SK-N-SH (cell line): ENCODE measurements around the gene CLCN5. TPM values are rescaled to one million over a fixed set of nuclear protein-coding genes. Genes with fewer than 3 reads are reported as not detected.

Experiments
- CTCF ChIA-PET: fragments of 300-600, 350-600 bp; formaldehyde crosslinking; extraction: SDS; loops from one replicate; lab custom pipeline; 2021; lab: Yijun Ruan, JAX
- POLR2A ChIA-PET: fragments of 350-600 bp; sonication (Branson Sonifier 250); formaldehyde crosslinking; extraction: SDS; loops from one replicate; lab custom pipeline; 2020; ENCODE audit warnings: antibody characterized with exemption, inconsistent platforms; lab: Yijun Ruan, JAX
- DNase-seq: peaks from one replicate; pipeline ENCODE4 v3.0.0; 2012
- H2AFZ ChIP-seq: fragments of 200-600 bp; sonication (generic); 2 replicates; pipeline ENCODE4 v1.8.1; 2016; ENCODE audit warnings: antibody characterized with exemption, mild to moderate bottlenecking, low read depth
- H3F3A ChIP-seq: fragments of 200-600 bp; sonication (generic); replicated peaks from 2 replicates; pipeline ENCODE3; 2016; ENCODE audit warnings: antibody characterized with exemption, mild to moderate bottlenecking; ENCODE audit not compliant: insufficient read depth
- H3K27ac ChIP-seq, 2 experiments: fragments of 200-500 bp in 1 of 2; fragments of 200-600 bp in 1 of 2; sonication (Bioruptor generic) in 1 of 2; sonication (generic), shearing (Covaris generic) in 1 of 2; 2 replicates each; pipeline versions ENCODE4 v1.5.1 to v1.6.1; 2014 to 2016; ENCODE audit warnings: low read depth in 2 of 2, inconsistent platforms in 1 of 2, low read length in 1 of 2, mild to moderate bottlenecking in 1 of 2, mixed read lengths in 1 of 2
- H3K27me3 ChIP-seq: fragments of 200-600 bp; sonication (generic), shearing (Covaris generic); 2 replicates; pipeline ENCODE4 v1.6.1; 2016; ENCODE audit warnings: mixed run types; ENCODE audit not compliant: insufficient read depth
- H3K36me3 ChIP-seq, 2 experiments: fragments of 200-500 bp in 1 of 2; fragments of 200-600 bp in 1 of 2; sonication (Bioruptor generic) in 1 of 2; sonication (generic) in 1 of 2; replicated peaks in 1 of 2; 2 replicates each; pipeline versions ENCODE3 to v1.5.1; 2014 to 2016; ENCODE audit warnings: low read length in 1 of 2, mild to moderate bottlenecking in 1 of 2; ENCODE audit not compliant: insufficient read depth in 2 of 2, control insufficient read depth in 1 of 2
- H3K4me1 ChIP-seq, 2 experiments: fragments of 200-500 bp in 1 of 2; fragments of 200-600 bp in 1 of 2; sonication (Bioruptor generic) in 1 of 2; sonication (generic), shearing (Covaris generic) in 1 of 2; 2 replicates each; pipeline versions ENCODE4 v1.5.1 to v1.6.1; 2014 to 2016; ENCODE audit warnings: low read depth in 1 of 2, low read length in 1 of 2, mixed run types in 1 of 2; ENCODE audit not compliant: insufficient read depth in 2 of 2, control insufficient read depth in 1 of 2
- H3K4me2 ChIP-seq: fragments of 200-600 bp; sonication (generic), shearing (Covaris generic); 2 replicates; pipeline ENCODE4 v1.6.1; 2017; ENCODE audit warnings: mixed run types
- H3K4me3 ChIP-seq, 2 experiments: fragments of 200-500 bp in 1 of 2; fragments of 200-600 bp in 1 of 2; sonication (Bioruptor generic) in 1 of 2; sonication (generic), shearing (Covaris generic) in 1 of 2; 2 replicates each; pipeline versions ENCODE4 v1.5.1 to v1.8.1; 2014 to 2016; ENCODE audit warnings: low read depth in 2 of 2, inconsistent platforms in 1 of 2, low read length in 1 of 2, mild to moderate bottlenecking in 1 of 2, mixed read lengths in 1 of 2, moderate library complexity in 1 of 2
- H3K79me2 ChIP-seq: fragments of 200-600 bp; sonication (generic); 2 replicates; pipeline ENCODE4 v1.8.1; 2017; ENCODE audit warnings: mild to moderate bottlenecking; ENCODE audit not compliant: insufficient read depth
- H3K9ac ChIP-seq: fragments of 200-600 bp; sonication (generic); 2 replicates; pipeline ENCODE4 v1.6.1; 2017; ENCODE audit warnings: mixed run types
- H3K9me2 ChIP-seq: fragments of 200-600 bp; sonication (generic); 2 replicates; pipeline ENCODE4 v1.6.1; 2017; ENCODE audit warnings: mixed run types
- H3K9me3 ChIP-seq: fragments of 200-600 bp; sonication (generic); 2 replicates; pipeline ENCODE4 v1.6.1; 2017; ENCODE audit warnings: mixed run types, mild to moderate bottlenecking, moderate library complexity
- H4K20me1 ChIP-seq: fragments of 200-600 bp; sonication (generic); 2 replicates; pipeline ENCODE4 v1.6.1; 2017; ENCODE audit warnings: mild to moderate bottlenecking, mixed run types; ENCODE audit not compliant: insufficient read depth
- FOXJ3 ChIP-seq: sonication (generic); formaldehyde crosslinking; IDR thresholded peaks from 2 replicates; pipeline ENCODE4 v1.5.1; 2020; ENCODE audit warnings: mild to moderate bottlenecking, missing genetic modification reagents
- FOXM1 ChIP-seq: IDR thresholded peaks from 2 replicates; pipeline ENCODE4 v1.4.0; 2012; ENCODE audit warnings: low read depth, mild to moderate bottlenecking
- GABPA ChIP-seq: IDR thresholded peaks from 2 replicates; pipeline ENCODE4 v1.4.0; 2012; ENCODE audit warnings: low read depth, mild to moderate bottlenecking
- JUND ChIP-seq: IDR thresholded peaks from 2 replicates; pipeline ENCODE4 v1.4.0; 2012
- MEF2A ChIP-seq: IDR thresholded peaks from 2 replicates; pipeline ENCODE4 v1.4.0; 2012; ENCODE audit warnings: low read depth, borderline replicate concordance
- RCOR1 ChIP-seq: fragments of 150-350 bp; IDR thresholded peaks from 2 replicates; pipeline ENCODE4 v1.6.1; 2017; ENCODE audit warnings: antibody characterized with exemption, low read length
- RFX5 ChIP-seq: IDR thresholded peaks from 2 replicates; pipeline ENCODE4 v1.6.1; 2012; ENCODE audit warnings: mild to moderate bottlenecking, improper control_type of control experiment, low read length
- SMC3 ChIP-seq: IDR thresholded peaks from 2 replicates; pipeline ENCODE4 v1.6.1; 2012; ENCODE audit warnings: low read depth, low read length, improper control_type of control experiment
- TCF12 ChIP-seq: IDR thresholded peaks from 2 replicates; pipeline ENCODE4 v1.4.0; 2012
- YY1 ChIP-seq: IDR thresholded peaks from 2 replicates; pipeline ENCODE4 v1.4.0; 2012; ENCODE audit warnings: low read depth, mild to moderate bottlenecking
- WGBS: methylation state at CpG from one replicate; pipeline ENCODE4 v1.1.6; 2017; ENCODE audit warnings: low lambda C conversion rate; 5-methylcytosine and 5-hydroxymethylcytosine counted together
- polyA plus RNA-seq, 3 experiments: library from polyadenylated mRNA; depleted of rRNA; stranded (reverse); fragments of >200 nt; gene quantifications; 2 replicates each; pipeline ENCODE4 v1.2.3, GENCODE V29; 2012
- TF ChIP-seq, protein P1 (sequence below): IDR thresholded peaks from 2 replicates; pipeline ENCODE4; 2012
- TF ChIP-seq, protein P2 (sequence below): IDR thresholded peaks from 2 replicates; pipeline ENCODE4 v1.4.0; 2012; ENCODE audit warnings: low read depth, borderline replicate concordance
- TF ChIP-seq, protein P3 (sequence below): IDR thresholded peaks from 2 replicates; pipeline ENCODE4 v1.4.0; 2012; ENCODE audit warnings: low read depth
- TF ChIP-seq, protein P4 (sequence below): IDR thresholded peaks from 2 replicates; pipeline ENCODE4 v1.6.1; 2012; ENCODE audit warnings: mild to moderate bottlenecking, low read depth, low read length, moderate library complexity
- TF ChIP-seq, protein P5 (sequence below): IDR thresholded peaks from 2 replicates; pipeline ENCODE4 v1.4.0; 2012; ENCODE audit warnings: low read depth, borderline replicate concordance
- TF ChIP-seq, protein P6 (sequence below): fragments of 200-600 bp; sonication (generic); IDR thresholded peaks from 2 replicates; pipeline ENCODE4 v1.6.1; 2017; ENCODE audit warnings: antibody characterized with exemption, mild to moderate bottlenecking, moderate library complexity
- TF ChIP-seq, protein P7 (sequence below): fragments of 150-350 bp; IDR thresholded peaks from 2 replicates; pipeline ENCODE4 v1.6.1; 2017; ENCODE audit warnings: antibody characterized with exemption, low read length, low read depth, borderline replicate concordance

CLCN5 gene
- polyA plus RNA-seq, 1 of the 3 experiments (the other 2 are of a cell fraction) = 1.7 TPM

DNA sequence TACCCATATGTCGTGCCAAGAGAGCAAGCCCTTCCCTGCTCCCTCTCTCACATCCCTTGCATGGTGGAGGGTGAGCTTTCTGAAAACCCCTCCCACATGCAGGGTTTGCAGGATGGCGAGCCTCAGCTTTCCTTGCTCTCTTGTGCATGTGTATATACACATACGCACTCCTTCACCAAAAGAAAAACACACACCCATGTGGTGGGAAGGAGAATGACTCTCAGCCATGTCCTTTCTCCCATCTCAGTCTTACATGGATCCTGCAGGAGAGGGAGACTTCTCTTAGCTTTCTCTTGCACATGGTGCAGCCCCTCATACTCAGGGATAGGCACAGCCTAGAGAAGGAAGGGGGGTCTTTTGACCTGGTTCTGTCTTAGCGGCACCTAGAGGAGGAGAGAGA is 81.1 kb downstream of the CLCN5 start:
- ChIA-PET POLR2A (no interaction called here), CTCF (interaction anchor here (0.9 kb wide), 1 partner anchor 11 kb away, joined by 3 read pairs; no protein-coding TSS in a partner anchor)
- H3K9me2 ChIP-seq = no peaks in the 10 kb centered on the region
- H2AFZ ChIP-seq = no peak overlapping the region
- no peaks in the 10 kb centered on the region for H4K20me1 ChIP-seq
- no peaks in the 10 kb centered on the region for H3K27me3 ChIP-seq
- H3K79me2 ChIP-seq = no peaks in the 10 kb centered on the region
- no peaks in the 10 kb centered on the region for H3K36me3 ChIP-seq
- no peak overlapping the region for H3K4me3 ChIP-seq
- no peaks in the 10 kb centered on the region for H3F3A ChIP-seq
- no peak overlapping the region for H3K4me2 ChIP-seq
- TF ChIP-seq, protein P1, sequence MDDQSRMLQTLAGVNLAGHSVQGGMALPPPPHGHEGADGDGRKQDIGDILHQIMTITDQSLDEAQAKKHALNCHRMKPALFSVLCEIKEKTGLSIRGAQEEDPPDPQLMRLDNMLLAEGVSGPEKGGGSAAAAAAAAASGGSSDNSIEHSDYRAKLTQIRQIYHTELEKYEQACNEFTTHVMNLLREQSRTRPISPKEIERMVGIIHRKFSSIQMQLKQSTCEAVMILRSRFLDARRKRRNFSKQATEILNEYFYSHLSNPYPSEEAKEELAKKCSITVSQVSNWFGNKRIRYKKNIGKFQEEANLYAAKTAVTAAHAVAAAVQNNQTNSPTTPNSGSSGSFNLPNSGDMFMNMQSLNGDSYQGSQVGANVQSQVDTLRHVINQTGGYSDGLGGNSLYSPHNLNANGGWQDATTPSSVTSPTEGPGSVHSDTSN = no peak
- TF ChIP-seq FOXJ3 (no peak), JUND (no peak), RCOR1 (no peak), GABPA (no peak), YY1 (no peak), TCF12 (no peak), RFX5 (no peak), MEF2A (no peak), SMC3 (no peak), FOXM1 (no peak)
- TF ChIP-seq, protein P2, sequence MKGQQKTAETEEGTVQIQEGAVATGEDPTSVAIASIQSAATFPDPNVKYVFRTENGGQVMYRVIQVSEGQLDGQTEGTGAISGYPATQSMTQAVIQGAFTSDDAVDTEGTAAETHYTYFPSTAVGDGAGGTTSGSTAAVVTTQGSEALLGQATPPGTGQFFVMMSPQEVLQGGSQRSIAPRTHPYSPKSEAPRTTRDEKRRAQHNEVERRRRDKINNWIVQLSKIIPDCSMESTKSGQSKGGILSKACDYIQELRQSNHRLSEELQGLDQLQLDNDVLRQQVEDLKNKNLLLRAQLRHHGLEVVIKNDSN = no peak
- TF ChIP-seq, protein P3, sequence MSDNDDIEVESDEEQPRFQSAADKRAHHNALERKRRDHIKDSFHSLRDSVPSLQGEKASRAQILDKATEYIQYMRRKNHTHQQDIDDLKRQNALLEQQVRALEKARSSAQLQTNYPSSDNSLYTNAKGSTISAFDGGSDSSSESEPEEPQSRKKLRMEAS = no peak
- TF ChIP-seq, protein P4, sequence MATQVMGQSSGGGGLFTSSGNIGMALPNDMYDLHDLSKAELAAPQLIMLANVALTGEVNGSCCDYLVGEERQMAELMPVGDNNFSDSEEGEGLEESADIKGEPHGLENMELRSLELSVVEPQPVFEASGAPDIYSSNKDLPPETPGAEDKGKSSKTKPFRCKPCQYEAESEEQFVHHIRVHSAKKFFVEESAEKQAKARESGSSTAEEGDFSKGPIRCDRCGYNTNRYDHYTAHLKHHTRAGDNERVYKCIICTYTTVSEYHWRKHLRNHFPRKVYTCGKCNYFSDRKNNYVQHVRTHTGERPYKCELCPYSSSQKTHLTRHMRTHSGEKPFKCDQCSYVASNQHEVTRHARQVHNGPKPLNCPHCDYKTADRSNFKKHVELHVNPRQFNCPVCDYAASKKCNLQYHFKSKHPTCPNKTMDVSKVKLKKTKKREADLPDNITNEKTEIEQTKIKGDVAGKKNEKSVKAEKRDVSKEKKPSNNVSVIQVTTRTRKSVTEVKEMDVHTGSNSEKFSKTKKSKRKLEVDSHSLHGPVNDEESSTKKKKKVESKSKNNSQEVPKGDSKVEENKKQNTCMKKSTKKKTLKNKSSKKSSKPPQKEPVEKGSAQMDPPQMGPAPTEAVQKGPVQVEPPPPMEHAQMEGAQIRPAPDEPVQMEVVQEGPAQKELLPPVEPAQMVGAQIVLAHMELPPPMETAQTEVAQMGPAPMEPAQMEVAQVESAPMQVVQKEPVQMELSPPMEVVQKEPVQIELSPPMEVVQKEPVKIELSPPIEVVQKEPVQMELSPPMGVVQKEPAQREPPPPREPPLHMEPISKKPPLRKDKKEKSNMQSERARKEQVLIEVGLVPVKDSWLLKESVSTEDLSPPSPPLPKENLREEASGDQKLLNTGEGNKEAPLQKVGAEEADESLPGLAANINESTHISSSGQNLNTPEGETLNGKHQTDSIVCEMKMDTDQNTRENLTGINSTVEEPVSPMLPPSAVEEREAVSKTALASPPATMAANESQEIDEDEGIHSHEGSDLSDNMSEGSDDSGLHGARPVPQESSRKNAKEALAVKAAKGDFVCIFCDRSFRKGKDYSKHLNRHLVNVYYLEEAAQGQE = no peak
- TF ChIP-seq, protein P5, sequence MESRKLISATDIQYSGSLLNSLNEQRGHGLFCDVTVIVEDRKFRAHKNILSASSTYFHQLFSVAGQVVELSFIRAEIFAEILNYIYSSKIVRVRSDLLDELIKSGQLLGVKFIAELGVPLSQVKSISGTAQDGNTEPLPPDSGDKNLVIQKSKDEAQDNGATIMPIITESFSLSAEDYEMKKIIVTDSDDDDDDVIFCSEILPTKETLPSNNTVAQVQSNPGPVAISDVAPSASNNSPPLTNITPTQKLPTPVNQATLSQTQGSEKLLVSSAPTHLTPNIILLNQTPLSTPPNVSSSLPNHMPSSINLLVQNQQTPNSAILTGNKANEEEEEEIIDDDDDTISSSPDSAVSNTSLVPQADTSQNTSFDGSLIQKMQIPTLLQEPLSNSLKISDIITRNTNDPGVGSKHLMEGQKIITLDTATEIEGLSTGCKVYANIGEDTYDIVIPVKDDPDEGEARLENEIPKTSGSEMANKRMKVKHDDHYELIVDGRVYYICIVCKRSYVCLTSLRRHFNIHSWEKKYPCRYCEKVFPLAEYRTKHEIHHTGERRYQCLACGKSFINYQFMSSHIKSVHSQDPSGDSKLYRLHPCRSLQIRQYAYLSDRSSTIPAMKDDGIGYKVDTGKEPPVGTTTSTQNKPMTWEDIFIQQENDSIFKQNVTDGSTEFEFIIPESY = no peak
- TF ChIP-seq, protein P6, sequence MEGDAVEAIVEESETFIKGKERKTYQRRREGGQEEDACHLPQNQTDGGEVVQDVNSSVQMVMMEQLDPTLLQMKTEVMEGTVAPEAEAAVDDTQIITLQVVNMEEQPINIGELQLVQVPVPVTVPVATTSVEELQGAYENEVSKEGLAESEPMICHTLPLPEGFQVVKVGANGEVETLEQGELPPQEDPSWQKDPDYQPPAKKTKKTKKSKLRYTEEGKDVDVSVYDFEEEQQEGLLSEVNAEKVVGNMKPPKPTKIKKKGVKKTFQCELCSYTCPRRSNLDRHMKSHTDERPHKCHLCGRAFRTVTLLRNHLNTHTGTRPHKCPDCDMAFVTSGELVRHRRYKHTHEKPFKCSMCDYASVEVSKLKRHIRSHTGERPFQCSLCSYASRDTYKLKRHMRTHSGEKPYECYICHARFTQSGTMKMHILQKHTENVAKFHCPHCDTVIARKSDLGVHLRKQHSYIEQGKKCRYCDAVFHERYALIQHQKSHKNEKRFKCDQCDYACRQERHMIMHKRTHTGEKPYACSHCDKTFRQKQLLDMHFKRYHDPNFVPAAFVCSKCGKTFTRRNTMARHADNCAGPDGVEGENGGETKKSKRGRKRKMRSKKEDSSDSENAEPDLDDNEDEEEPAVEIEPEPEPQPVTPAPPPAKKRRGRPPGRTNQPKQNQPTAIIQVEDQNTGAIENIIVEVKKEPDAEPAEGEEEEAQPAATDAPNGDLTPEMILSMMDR = no peak
- TF ChIP-seq, protein P7, sequence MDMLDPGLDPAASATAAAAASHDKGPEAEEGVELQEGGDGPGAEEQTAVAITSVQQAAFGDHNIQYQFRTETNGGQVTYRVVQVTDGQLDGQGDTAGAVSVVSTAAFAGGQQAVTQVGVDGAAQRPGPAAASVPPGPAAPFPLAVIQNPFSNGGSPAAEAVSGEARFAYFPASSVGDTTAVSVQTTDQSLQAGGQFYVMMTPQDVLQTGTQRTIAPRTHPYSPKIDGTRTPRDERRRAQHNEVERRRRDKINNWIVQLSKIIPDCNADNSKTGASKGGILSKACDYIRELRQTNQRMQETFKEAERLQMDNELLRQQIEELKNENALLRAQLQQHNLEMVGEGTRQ = no peak
- no peaks in the 10 kb centered on the region; a peak in 1 of 4 replicates for H3K4me1 ChIP-seq
- no peak overlapping the region for H3K9ac ChIP-seq
- 58% methylated on average over 3 of the region's 4 CpGs for WGBS
- DNase-seq = no peak
- H3K9me3 ChIP-seq = no peaks in the 10 kb centered on the region
- H3K27ac ChIP-seq = no peak overlapping the region
